Upper lobe of right lung (tissue), 1 donor: ENCODE data around the gene KANK2. TPM values are rescaled to one million over a fixed set of nuclear protein-coding genes. Genes with fewer than 3 reads are reported as not detected.

Source experiments
- ATAC-seq: fragments of 200-7000 bp; cut with Tn5 transposase; one replicate; pipeline ENCODE4 v1.9.1; 2020; ENCODE audit warnings: mild to moderate bottlenecking, moderate library complexity
- DNase-seq: peaks from one replicate; pipeline ENCODE4 v3.0.0-alpha.2; 2020
- H3K27ac ChIP-seq: fragments of 200-600 bp; one replicate; pipeline ENCODE4 v1.8.0; 2022
- H3K27me3 ChIP-seq: fragments of 200-600 bp; one replicate; pipeline ENCODE4 v1.8.0; 2022; ENCODE audit warnings: mild to moderate bottlenecking
- H3K36me3 ChIP-seq: fragments of 200-600 bp; one replicate; pipeline ENCODE4 v1.8.0; 2022
- H3K4me1 ChIP-seq: fragments of 200-600 bp; one replicate; pipeline ENCODE4 v1.8.0; 2022
- H3K4me3 ChIP-seq: fragments of 200-600 bp; one replicate; pipeline ENCODE4 v1.8.0; 2022; ENCODE audit warnings: mild to moderate bottlenecking
- H3K9me3 ChIP-seq: fragments of 200-600 bp; one replicate; pipeline ENCODE4 v1.8.0; 2022
- intact Hi-C: fragments of 100-400 bp; cut with DNase I; formaldehyde crosslinking; loops from one replicate; pipeline ENCODE4 v1.11.0; 2022
- total RNA-seq: library from RNA; stranded (reverse); fragmentation: NEBNext Ultra II Directional; extraction: Animal tissue kit (Norgen Biotek cat#: 25700); gene quantifications from one replicate; pipeline ENCODE4 v1.2.1, GENCODE V29; 2021
- TF ChIP-seq, protein P1 (sequence below): fragments of 200-600 bp; IDR thresholded peaks from one replicate; pipeline ENCODE4 v1.8.0; 2022; ENCODE audit warnings: antibody characterized with exemption
- donor health status: DM: no; HTN: yes; CAD: no; lungs with severe emphysema.

KANK2 gene
- total RNA-seq, 1 donor from 2014 or later, result 268 TPM

DNA sequence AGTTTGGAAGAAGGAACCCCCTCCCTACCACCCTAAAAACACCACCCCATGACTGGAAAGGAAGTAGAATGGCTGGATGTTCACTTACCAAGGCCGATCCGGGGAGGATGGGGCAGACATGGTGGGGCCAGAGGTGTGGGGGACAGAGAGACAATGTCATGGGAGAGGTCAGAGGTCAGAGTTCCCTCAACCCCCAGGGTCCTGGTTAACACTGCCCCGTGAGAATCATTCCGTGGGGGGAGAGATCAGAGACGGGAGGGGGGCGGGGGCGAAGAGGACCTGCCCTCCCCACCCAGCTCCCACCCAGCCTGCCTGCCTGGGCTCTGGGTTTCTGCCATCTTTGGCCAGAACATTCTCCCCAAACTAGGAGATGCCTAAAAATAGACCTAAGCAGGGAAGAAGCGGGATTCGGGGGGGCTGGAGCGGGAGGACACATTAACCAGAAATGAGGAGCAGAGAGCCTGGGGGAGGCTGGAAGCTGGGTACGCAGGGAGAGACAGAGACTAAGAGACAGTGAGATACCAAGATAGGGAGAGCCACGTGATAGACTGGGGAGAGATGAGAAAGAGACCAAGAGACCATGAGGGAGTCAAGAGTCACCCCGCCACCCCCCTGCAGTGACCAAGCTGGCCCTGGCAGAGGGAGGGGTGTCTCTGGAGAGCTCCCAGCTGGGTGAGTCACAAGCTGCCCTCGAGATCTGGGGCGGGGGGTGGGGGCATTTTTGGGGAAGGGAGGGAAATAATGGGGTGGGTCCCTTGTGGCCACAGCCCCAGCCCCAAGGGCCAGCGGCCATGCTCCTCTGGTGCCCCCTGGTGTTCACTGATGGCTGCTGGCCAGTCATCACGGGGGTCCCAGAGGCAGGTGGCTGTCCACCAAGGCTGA is 6.1 kb upstream of the KANK2 start:
- DNase-seq, result peak; percentile 82
- Histone ChIP-seq H3K27ac (peak overlapping the region; percentile 77), H3K27me3 (no peaks in the 10 kb centered on the region), H3K4me3 (no peak overlapping the region), H3K4me1 (peaks cover 17% of the 10 kb centered on the region), H3K36me3 (peaks cover 14% of the 10 kb centered on the region), H3K9me3 (no peaks in the 10 kb centered on the region)
- TF ChIP-seq, protein P1, sequence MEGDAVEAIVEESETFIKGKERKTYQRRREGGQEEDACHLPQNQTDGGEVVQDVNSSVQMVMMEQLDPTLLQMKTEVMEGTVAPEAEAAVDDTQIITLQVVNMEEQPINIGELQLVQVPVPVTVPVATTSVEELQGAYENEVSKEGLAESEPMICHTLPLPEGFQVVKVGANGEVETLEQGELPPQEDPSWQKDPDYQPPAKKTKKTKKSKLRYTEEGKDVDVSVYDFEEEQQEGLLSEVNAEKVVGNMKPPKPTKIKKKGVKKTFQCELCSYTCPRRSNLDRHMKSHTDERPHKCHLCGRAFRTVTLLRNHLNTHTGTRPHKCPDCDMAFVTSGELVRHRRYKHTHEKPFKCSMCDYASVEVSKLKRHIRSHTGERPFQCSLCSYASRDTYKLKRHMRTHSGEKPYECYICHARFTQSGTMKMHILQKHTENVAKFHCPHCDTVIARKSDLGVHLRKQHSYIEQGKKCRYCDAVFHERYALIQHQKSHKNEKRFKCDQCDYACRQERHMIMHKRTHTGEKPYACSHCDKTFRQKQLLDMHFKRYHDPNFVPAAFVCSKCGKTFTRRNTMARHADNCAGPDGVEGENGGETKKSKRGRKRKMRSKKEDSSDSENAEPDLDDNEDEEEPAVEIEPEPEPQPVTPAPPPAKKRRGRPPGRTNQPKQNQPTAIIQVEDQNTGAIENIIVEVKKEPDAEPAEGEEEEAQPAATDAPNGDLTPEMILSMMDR, result peak; percentile 77
- intact Hi-C loops, result loop anchor here (5.0 kb wide), 1 partner anchor 71 kb away; no protein-coding TSS in a partner anchor
- ATAC-seq, result peak; percentile 77

DNA sequence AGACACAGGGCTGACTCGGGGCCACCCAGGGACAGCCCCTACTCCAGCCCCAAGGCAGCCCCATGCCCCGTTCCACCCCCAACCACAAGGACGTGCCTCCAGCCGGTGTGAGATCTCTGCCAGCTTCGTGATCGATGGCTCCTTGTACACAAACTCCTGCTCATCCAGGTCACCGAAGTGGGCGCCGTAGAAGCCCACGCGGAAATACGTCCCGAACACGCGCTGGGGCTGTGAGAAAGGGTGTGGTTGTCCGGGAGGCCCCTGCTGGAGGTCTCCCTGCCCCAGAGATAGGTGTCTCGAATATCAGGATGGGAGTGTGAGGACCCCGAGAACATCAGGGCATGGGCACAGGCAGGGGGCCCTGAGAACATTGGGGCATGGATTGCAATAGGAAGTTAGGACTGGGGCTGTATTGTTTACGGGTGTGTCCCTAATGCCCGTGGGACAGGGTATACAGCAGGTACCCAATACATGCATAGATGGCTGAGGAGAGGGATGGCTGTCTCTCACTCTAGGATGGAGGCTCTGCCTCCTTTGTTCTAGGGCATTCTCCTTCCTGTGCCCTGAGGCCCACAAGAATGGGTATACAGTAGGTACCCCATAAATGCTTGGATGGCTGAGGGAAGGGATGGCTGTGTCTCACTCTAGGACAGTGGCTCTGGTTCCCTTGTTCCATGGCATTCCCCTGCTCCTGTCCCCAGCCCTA is 5.3 kb upstream of the KANK2 start:
- Histone ChIP-seq H3K4me1 (peaks cover 23% of the 10 kb centered on the region), H3K36me3 (peaks cover 14% of the 10 kb centered on the region), H3K27ac (peak overlapping the region; percentile 77), H3K9me3 (no peaks in the 10 kb centered on the region), H3K27me3 (no peaks in the 10 kb centered on the region), H3K4me3 (no peak overlapping the region)
- no peak for DNase-seq
- intact Hi-C loops, result loop anchor here (5.0 kb wide), 1 partner anchor 70 kb away; no protein-coding TSS in a partner anchor
- no peak for ATAC-seq
- TF ChIP-seq, protein P1, result no peak

DNA sequence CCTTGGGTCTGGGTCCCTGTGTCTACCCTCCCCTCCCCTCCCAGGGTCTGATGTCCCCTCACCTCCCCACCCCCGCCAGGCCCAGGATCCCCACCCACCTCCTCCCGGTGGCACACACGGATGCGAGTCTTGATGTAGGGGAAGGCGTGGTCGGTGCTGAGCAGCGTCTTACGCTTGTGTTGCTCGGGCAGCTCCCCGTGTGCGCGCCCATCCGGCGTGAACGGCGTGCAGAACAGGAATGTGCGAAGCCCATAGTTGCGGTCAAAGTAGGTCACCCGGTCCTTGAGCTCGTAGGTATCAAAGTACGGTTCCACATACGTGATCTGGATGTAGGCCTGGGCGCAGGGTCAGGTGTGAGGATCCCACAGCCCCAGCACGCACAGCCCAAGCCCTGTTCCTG is 4.4 kb upstream of the KANK2 start:
- TF ChIP-seq, protein P1, result no peak
- H3K27me3 ChIP-seq, result no peaks in the 10 kb centered on the region
- H3K4me3 ChIP-seq, result no peak overlapping the region
- H3K36me3 ChIP-seq, result peaks cover 5% of the 10 kb centered on the region
- no peak for ATAC-seq
- no peak for DNase-seq
- intact Hi-C loops, result loop anchor here (5.0 kb wide), 1 partner anchor 69 kb away; no protein-coding TSS in a partner anchor
- peak overlapping the region; percentile 77 for H3K27ac ChIP-seq
- H3K4me1 ChIP-seq, result peaks cover 23% of the 10 kb centered on the region
- H3K9me3 ChIP-seq, result no peaks in the 10 kb centered on the region

DNA sequence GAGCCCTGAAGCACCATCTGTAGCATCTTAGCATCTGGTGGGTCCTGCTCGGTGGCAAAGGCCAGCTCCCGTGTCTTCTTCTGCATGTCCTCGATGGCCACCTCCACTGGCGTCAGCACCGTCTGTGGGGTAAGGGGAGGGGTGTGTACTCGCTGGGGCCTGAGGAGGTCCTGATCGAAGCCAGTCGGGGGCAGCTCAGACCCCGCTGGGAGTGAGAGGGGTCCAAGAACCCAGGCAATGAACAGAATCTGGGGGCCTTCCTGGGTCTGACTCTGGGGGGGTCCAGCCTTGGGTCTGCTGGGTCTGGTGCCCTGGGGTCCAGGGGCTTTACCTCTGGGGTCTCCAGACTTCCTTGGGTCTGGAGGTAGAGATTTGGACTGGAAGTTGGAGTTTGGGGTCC is 3.6 kb upstream of the KANK2 start:
- Histone ChIP-seq H3K27me3 (no peaks in the 10 kb centered on the region), H3K36me3 (peaks cover 5% of the 10 kb centered on the region), H3K27ac (no peak overlapping the region), H3K9me3 (no peaks in the 10 kb centered on the region), H3K4me1 (peaks cover 28% of the 10 kb centered on the region), H3K4me3 (no peak overlapping the region)
- DNase-seq (no peak), ATAC-seq (no peak)
- intact Hi-C loops, result loop anchor here (5.0 kb wide), 1 partner anchor 69 kb away; no protein-coding TSS in a partner anchor
- TF ChIP-seq, protein P1, result no peak

DNA sequence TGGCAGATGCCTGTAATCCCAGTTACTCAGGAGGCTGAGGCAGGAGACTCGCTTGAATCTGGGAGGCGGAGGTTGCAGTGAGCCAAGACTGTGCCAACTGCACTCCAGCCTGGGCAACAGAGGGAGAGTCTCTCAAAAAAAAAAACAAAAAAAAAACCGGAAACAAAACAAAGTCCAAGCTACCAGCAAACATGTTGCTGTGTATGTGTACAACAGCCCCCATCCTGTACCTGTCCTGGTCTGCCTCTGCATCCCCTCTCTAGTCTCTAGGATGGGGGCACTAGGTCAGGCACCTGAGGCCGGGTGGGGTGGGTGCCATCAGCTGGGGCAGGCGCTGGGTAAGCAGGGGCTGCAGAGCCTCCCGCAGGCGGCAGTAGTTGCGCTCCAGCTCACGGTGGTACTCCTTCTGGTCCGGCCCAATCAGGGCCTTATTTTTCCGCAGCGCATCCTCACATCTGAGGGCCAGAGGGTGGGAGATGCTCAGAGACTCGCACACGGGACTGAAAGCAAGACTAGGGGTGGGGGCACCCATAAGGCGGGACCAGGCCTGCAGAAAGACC is 2.8 kb upstream of the KANK2 start:
- TF ChIP-seq, protein P1, result no peak
- no peak overlapping the region for H3K4me3 ChIP-seq
- intact Hi-C loops, result loop anchor here (5.0 kb wide), 1 partner anchor 68 kb away; no protein-coding TSS in a partner anchor
- H3K4me1 ChIP-seq, result peaks cover 34% of the 10 kb centered on the region
- ATAC-seq (no peak), DNase-seq (no peak)
- H3K9me3 ChIP-seq, result no peaks in the 10 kb centered on the region
- H3K36me3 ChIP-seq, result peaks cover 5% of the 10 kb centered on the region
- no peaks in the 10 kb centered on the region for H3K27me3 ChIP-seq
- no peak overlapping the region for H3K27ac ChIP-seq
